Memory B cell (primary cell): ENCODE measurements around the gene EMILIN1.
"Not testable (repeated sequence)": the region's sequence is repeated elsewhere in the genome, so short reads cannot be mapped to it uniquely, and the experiment has no call there.

Source experiments
- ATAC-seq: fragments of 150-1000 bp; cut with Tn5 transposase; 2 replicates; pipeline ENCODE4 v1.10.0; 2021; ENCODE audit warnings: low read depth, mild to moderate bottlenecking, moderate library complexity
- DNase-seq, 2 donors: peaks; one replicate each; pipeline ENCODE4 v3.0.0; 2022; ENCODE audit warnings: low spot score in 2 of 2
- H3K27ac Mint-ChIP-seq: one replicate; pipeline ENCODE4 v1.8.0; 2022; ENCODE audit warnings: mild to moderate bottlenecking, moderate library complexity, mixed read lengths
- H3K27me3 Mint-ChIP-seq: one replicate; pipeline ENCODE4 v1.8.0; 2022; ENCODE audit warnings: mixed read lengths
- H3K36me3 Mint-ChIP-seq: one replicate; pipeline ENCODE4 v1.8.0; 2022; ENCODE audit warnings: mild to moderate bottlenecking, mixed read lengths
- H3K4me1 Mint-ChIP-seq: one replicate; pipeline ENCODE4 v1.8.0; 2022; ENCODE audit warnings: mixed read lengths
- H3K4me3 Mint-ChIP-seq: one replicate; pipeline ENCODE4 v1.8.0; 2022; ENCODE audit warnings: mild to moderate bottlenecking, moderate library complexity, mixed read lengths
- H3K9me3 Mint-ChIP-seq: one replicate; pipeline ENCODE4 v1.8.0; 2022; ENCODE audit warnings: mixed read lengths

EMILIN1 gene

DNA sequence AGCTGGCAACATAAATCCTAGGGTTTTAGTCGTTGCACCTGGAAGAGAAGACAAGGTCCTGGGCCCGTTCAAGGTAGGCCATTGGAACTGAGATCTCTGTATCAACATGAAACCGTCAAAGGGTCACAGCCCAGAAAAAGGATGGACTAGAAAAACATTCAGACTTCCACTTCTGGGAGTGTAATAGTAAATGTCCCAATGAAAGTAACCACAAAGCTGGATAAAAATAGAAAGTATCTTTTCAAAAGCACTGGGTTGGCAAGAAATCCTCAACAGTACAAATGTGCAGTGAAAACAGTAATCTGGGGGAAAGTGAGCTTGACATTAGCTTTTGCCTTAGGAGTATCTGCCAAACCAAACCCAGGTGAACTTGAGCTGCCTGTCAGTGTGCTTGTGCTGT lies 27.6 kb downstream of the EMILIN1 start:
- DNase-seq (no peak), ATAC-seq (no peak)
- H3K27ac Mint-ChIP-seq, result no peak overlapping the region
- no peak overlapping the region for H3K4me3 Mint-ChIP-seq
- H3K36me3 Mint-ChIP-seq, result no peaks in the 10 kb centered on the region
- peaks cover 7% of the 10 kb centered on the region for H3K27me3 Mint-ChIP-seq
- H3K4me1 Mint-ChIP-seq, result no peaks in the 10 kb centered on the region
- H3K9me3 Mint-ChIP-seq, result no peaks in the 10 kb centered on the region

GRCh38 chr2:27108221-27108620 lies 29.8 kb downstream of the EMILIN1 start:
- Mint-ChIP-seq H3K27ac (no peak overlapping the region), H3K36me3 (no peaks in the 10 kb centered on the region), H3K4me1 (no peaks in the 10 kb centered on the region), H3K27me3 (peaks cover 6% of the 10 kb centered on the region), H3K9me3 (no peaks in the 10 kb centered on the region), H3K4me3 (no peak overlapping the region)
- DNase-seq, result no peak
- no peak for ATAC-seq

- Mint-ChIP-seq H3K4me1 (no peaks in the 10 kb centered on the region), H3K4me3 (no peak overlapping the region), H3K27me3 (peaks cover 6% of the 10 kb centered on the region), H3K27ac (no peak overlapping the region), H3K36me3 (no peaks in the 10 kb centered on the region), H3K9me3 (no peaks in the 10 kb centered on the region)
- DNase-seq (no peak), ATAC-seq (no peak)
These were observed 30.7 kb downstream of the EMILIN1 start for GRCh38 chr2:27109083-27109482.

- not testable (repeated sequence) for H3K36me3 Mint-ChIP-seq, H3K4me1 Mint-ChIP-seq, DNase-seq, ATAC-seq, H3K4me3 Mint-ChIP-seq, H3K27ac Mint-ChIP-seq, H3K27me3 Mint-ChIP-seq, H3K9me3 Mint-ChIP-seq
These were observed 32.4 kb downstream of the EMILIN1 start for GRCh38 chr2:27110603-27111352.

GRCh38 chr2:27111392-27112078 lies 33.1 kb downstream of the EMILIN1 start:
- DNase-seq, ATAC-seq, H3K36me3 Mint-ChIP-seq, H3K9me3 Mint-ChIP-seq, H3K4me3 Mint-ChIP-seq, H3K27ac Mint-ChIP-seq, H3K4me1 Mint-ChIP-seq, H3K27me3 Mint-ChIP-seq: not testable (repeated sequence)

DNA sequence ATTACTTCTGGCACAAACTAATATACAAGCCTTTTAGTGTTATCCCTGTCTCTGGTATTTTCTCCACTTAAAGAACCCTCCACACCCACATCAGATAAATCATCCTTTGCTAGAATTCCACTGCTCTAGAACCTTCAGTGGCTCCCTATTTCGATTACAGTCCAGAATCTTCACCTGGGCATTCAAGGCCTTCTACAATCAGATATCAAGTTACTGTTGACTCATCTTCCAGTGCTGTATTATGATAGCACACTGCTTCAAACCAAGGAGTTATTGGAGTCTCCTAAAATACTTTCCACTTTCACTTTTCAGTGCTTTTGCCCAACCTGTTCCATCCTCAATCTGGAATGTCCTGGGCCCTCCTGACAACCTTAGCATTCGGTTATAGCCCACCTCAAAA lies 37.1 kb downstream of the EMILIN1 start:
- Mint-ChIP-seq H3K4me3 (no peak overlapping the region), H3K4me1 (peaks cover 5% of the 10 kb centered on the region), H3K27me3 (peaks cover 17% of the 10 kb centered on the region), H3K36me3 (no peaks in the 10 kb centered on the region), H3K27ac (no peak overlapping the region), H3K9me3 (no peaks in the 10 kb centered on the region)
- ATAC-seq, result no peak
- DNase-seq, result no peak

- no peak for ATAC-seq
- peaks cover 7% of the 10 kb centered on the region for H3K4me1 Mint-ChIP-seq
These were observed 39.6 kb downstream of the EMILIN1 start for GRCh38 chr2:27117995-27118524.

GRCh38 chr2:27118525-27119329 lies 40.3 kb downstream of the EMILIN1 start, which contains the start of gene CGREF1:
Gene CGREF1 (minus strand): TSS chr2:27119128. CDS start chr2:27104366, 14,762 bp downstream.
- ATAC-seq, result peak; percentile 13
- Mint-ChIP-seq H3K9me3 (no peaks in the 10 kb centered on the region), H3K27me3 (peaks cover 18% of the 10 kb centered on the region), H3K27ac (no peak within 1 kb of the TSS), H3K4me1 (peaks cover 11% of the 10 kb centered on the region), H3K36me3 (no peaks in the 10 kb centered on the region), H3K4me3 (peak within 1 kb of the TSS; percentile 75)
- no peak for DNase-seq

More at GRCh38 chr2:27117995-27118524, 39.6 kb downstream of the EMILIN1 start:
- H3K27me3 Mint-ChIP-seq, result peaks cover 18% of the 10 kb centered on the region
- no peak for DNase-seq
- no peaks in the 10 kb centered on the region for H3K9me3 Mint-ChIP-seq
- no peaks in the 10 kb centered on the region for H3K36me3 Mint-ChIP-seq
- H3K4me3 Mint-ChIP-seq, result no peak overlapping the region
- H3K27ac Mint-ChIP-seq, result no peak overlapping the region

DNA sequence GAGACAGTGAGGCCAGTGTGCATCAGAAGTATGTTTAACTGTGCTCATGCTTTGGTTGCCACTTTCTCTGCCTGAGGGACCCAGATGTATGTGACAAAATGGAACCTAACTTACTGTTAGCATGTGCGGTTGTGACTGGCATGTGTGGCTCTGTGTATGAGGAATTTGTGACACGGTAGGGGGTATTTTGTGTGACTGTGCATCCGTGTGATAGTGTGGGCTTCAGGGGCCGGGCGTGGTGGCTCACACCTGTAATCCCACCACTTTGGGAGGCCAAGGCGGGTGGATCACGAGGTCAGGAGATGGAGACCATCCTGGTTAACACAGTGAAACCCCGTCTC lies 40.9 kb downstream of the EMILIN1 start:
- not testable (repeated sequence) for H3K9me3 Mint-ChIP-seq, H3K36me3 Mint-ChIP-seq, DNase-seq, H3K27ac Mint-ChIP-seq, ATAC-seq
- peaks cover 17% of the 10 kb centered on the region for H3K27me3 Mint-ChIP-seq
- H3K4me3 Mint-ChIP-seq, result peak overlapping the region; percentile 75
- peaks cover 15% of the 10 kb centered on the region for H3K4me1 Mint-ChIP-seq

GRCh38 chr2:27121906-27122305 lies 43.5 kb downstream of the EMILIN1 start:
- Mint-ChIP-seq H3K9me3 (no peaks in the 10 kb centered on the region), H3K27me3 (peaks cover 13% of the 10 kb centered on the region), H3K36me3 (no peaks in the 10 kb centered on the region), H3K27ac (no peak overlapping the region), H3K4me3 (peak overlapping the region; percentile 11), H3K4me1 (peaks cover 15% of the 10 kb centered on the region)
- DNase-seq (no peak), ATAC-seq (no peak)

- peaks cover 13% of the 10 kb centered on the region for H3K27me3 Mint-ChIP-seq
- H3K4me3 Mint-ChIP-seq, result peak overlapping the region; percentile 90
- H3K27ac Mint-ChIP-seq, result no peak overlapping the region
- H3K4me1 Mint-ChIP-seq, result peaks cover 15% of the 10 kb centered on the region
- H3K36me3 Mint-ChIP-seq, result no peaks in the 10 kb centered on the region
- no peak for DNase-seq
- ATAC-seq, result no peak
- H3K9me3 Mint-ChIP-seq, result no peaks in the 10 kb centered on the region
These were observed 44.4 kb downstream of the EMILIN1 start for GRCh38 chr2:27122791-27123190.

DNA sequence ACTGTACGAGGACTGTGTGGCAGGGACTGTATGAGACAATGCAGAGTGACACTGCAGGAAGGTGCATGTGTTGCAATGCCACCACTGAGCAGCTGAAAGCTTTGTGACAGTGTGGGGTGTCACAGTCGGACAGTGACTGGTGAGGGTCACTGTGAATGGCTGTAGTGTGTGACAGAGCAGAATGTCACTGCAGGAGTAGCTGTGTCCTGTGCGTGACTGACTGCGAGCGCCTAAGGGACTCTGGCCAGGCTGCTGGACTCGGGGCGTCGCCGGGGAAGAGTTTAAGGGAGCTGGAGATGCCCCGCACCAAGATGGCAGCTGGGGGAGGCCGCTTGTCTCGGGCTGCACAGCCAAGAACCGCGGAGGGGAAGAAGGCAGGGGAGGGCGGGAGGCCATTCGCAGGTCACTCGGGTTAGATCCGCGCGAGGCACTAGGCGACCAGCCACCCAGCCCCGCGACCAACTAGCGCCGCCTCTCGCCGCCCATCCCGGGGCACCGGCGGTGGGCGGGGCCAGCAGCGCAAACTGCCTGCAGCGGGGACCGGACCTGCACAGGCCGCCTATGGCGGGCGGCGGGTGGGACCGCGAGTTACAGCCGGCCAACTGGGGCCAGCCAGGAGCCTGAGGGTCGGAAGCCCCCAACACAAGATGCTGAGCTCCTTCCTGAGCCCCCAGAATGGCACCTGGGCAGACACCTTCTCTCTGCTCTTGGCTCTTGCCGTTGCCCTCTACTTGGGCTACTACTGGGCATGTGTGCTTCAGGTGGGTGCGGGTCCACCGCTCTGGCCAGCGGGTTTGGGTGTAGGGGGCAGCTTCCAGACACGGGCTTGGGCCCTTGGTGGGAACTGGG lies 45.1 kb downstream of the EMILIN1 start, which contains the start of gene ABHD1:
TSS of gene ABHD1 (plus strand) at position 514 of the 849 bp plus-strand sequence. CDS start at position 648, 134 bp downstream.
- H3K27ac Mint-ChIP-seq, result no peak within 1 kb of the TSS
- no peaks in the 10 kb centered on the region for H3K36me3 Mint-ChIP-seq
- H3K9me3 Mint-ChIP-seq, result no peaks in the 10 kb centered on the region
- H3K27me3 Mint-ChIP-seq, result peaks cover 13% of the 10 kb centered on the region
- DNase-seq (peak; percentile 44 to 60), ATAC-seq (peak; percentile 77)
- H3K4me3 Mint-ChIP-seq, result peak within 1 kb of the TSS; percentile 90
- peaks cover 15% of the 10 kb centered on the region for H3K4me1 Mint-ChIP-seq

- ATAC-seq (no peak), DNase-seq (no peak)
- no peak overlapping the region for H3K4me3 Mint-ChIP-seq
- H3K4me1 Mint-ChIP-seq, result peaks cover 17% of the 10 kb centered on the region
- H3K9me3 Mint-ChIP-seq, result no peaks in the 10 kb centered on the region
- peaks cover 3% of the 10 kb centered on the region for H3K27me3 Mint-ChIP-seq
- H3K36me3 Mint-ChIP-seq, result peaks cover 4% of the 10 kb centered on the region
- no peak overlapping the region for H3K27ac Mint-ChIP-seq
These were observed 46.7 kb downstream of the EMILIN1 start for GRCh38 chr2:27125104-27125503.
